K562 (cell line): ENCODE data around the gene CHST8. TPM values are rescaled to one million over a fixed set of nuclear protein-coding genes. Genes with fewer than 3 reads are reported as not detected.
A peak's percentile ranks its signal among the peaks of the same experiment; 100 is the strongest.

Experiments
- ATAC-seq: fragments of 200-7000 bp; cut with Tn5 transposase; 3 replicates; pipeline ENCODE4 v1.9.1; 2020; ENCODE audit warnings: moderate library complexity
- BruUV-seq: library from RNA; stranded (reverse); fragments of 400-500 nt; replicated peaks from 2 replicates; lab custom pipeline; 2021; lab: Mats Ljungman, UMichigan
- CTCF ChIA-PET: fragments of 300-600 bp; formaldehyde crosslinking; extraction: SDS; loops from one replicate; lab custom pipeline; 2021; ENCODE audit warnings: low intra/inter-chr PET ratio; lab: Yijun Ruan, JAX
- POLR2A ChIA-PET: fragments of 300-600, 350-650 bp; sonication (Branson Sonifier 250); formaldehyde crosslinking; extraction: SDS; loops from one replicate; lab custom pipeline; 2021; ENCODE audit warnings: antibody characterized with exemption, inconsistent platforms; lab: Yijun Ruan, JAX
- DNase-seq, 4 experiments: peaks; one replicate each; pipeline versions ENCODE4 v3.0.0 to v3.0.0-alpha.2; 2011 to 2018; ENCODE audit warnings: low spot score in 3 of 4, mixed read lengths in 3 of 4; ENCODE audit errors: extremely low read depth in 1 of 4
- FAIRE-seq: peaks from 2 replicates; lab custom pipeline; 2011; peaks lifted over from hg19 to GRCh38; lab: Jason Lieb, UNC
- H2AFZ ChIP-seq: 2 replicates; pipeline ENCODE4 v1.6.0; 2011; ENCODE audit warnings: low read depth, low read length, control low read depth, inconsistent platforms
- H3K27ac ChIP-seq: fragments of 200-600 bp; 3 replicates; pipeline ENCODE4 v1.8.0; 2011; ENCODE audit warnings: low read depth, mild to moderate bottlenecking, control low read depth, inconsistent platforms, low read length, moderate library complexity, mixed read lengths; ENCODE audit errors: extremely low read depth
- H3K27me3 ChIP-seq, 2 experiments: fragments of 300-600 bp in 1 of 2; 2 replicates in 1 of 2; 3 replicates in 1 of 2; pipeline versions ENCODE4 v1.6.0 to v1.8.0; 2011; ENCODE audit warnings: inconsistent platforms in 2 of 2, low read length in 2 of 2, mild to moderate bottlenecking in 1 of 2, mixed read lengths in 1 of 2, moderate library complexity in 1 of 2; ENCODE audit not compliant: control insufficient read depth in 2 of 2, insufficient read depth in 2 of 2
- H3K36me3 ChIP-seq: fragments of 300-600 bp; 3 replicates; pipeline ENCODE4 v1.8.0; 2011; ENCODE audit warnings: mild to moderate bottlenecking, low read length, inconsistent platforms; ENCODE audit not compliant: control insufficient read depth, insufficient read depth
- H3K4me1 ChIP-seq, 2 experiments: fragments of 200-600 bp in 1 of 2; replicated peaks in 1 of 2; 2 replicates in 1 of 2; 3 replicates in 1 of 2; pipeline versions ENCODE4 v1.5.1 to v1.8.0; 2011; ENCODE audit warnings: inconsistent platforms in 2 of 2, low read length in 2 of 2, mild to moderate bottlenecking in 1 of 2, mixed read lengths in 1 of 2, moderate library complexity in 1 of 2; ENCODE audit not compliant: control insufficient read depth in 2 of 2, insufficient read depth in 2 of 2
- H3K4me2 ChIP-seq: 2 replicates; pipeline ENCODE4 v1.6.1; 2011; ENCODE audit warnings: low read length, control low read depth, inconsistent platforms, mixed read lengths; ENCODE audit not compliant: insufficient read depth
- H3K4me3 ChIP-seq: fragments of 200-600 bp; sonication (generic), shearing (Covaris generic); 2 replicates; pipeline ENCODE4 v1.5.1; 2016; ENCODE audit warnings: control low read depth, inconsistent platforms
- H3K79me2 ChIP-seq: fragments of 200-600 bp; 3 replicates; pipeline ENCODE4 v1.8.0; 2011; ENCODE audit warnings: low read length, inconsistent platforms; ENCODE audit not compliant: control insufficient read depth, insufficient read depth
- H3K9ac ChIP-seq, 2 experiments: 2 replicates each; pipeline versions ENCODE4 v1.6.0 to v1.6.1; 2011; ENCODE audit warnings: low read depth in 2 of 2, low read length in 2 of 2, control low read depth in 1 of 2, inconsistent platforms in 1 of 2, mild to moderate bottlenecking in 1 of 2, mixed read lengths in 1 of 2; ENCODE audit not compliant: insufficient read depth in 1 of 2
- H3K9me1 ChIP-seq: one replicate; pipeline ENCODE4 v1.6.0; 2011; ENCODE audit warnings: inconsistent platforms, mild to moderate bottlenecking, low read length, moderate library complexity; ENCODE audit not compliant: control insufficient read depth, insufficient read depth
- H3K9me3 ChIP-seq: replicated peaks from 2 replicates; pipeline ENCODE4 v1.5.1; 2011; ENCODE audit warnings: low read depth, low read length, inconsistent platforms; ENCODE audit not compliant: control insufficient read depth, insufficient read depth
- H4K20me1 ChIP-seq: replicated peaks from 2 replicates; pipeline ENCODE4 v1.6.1; 2011; ENCODE audit warnings: low read length, inconsistent platforms, mixed read lengths; ENCODE audit not compliant: control insufficient read depth, insufficient read depth
- EHMT2 ChIP-seq: fragments of 450-650 bp; IDR thresholded peaks from 2 replicates; pipeline ENCODE4 v1.6.1; 2018; ENCODE audit warnings: antibody characterized with exemption
- GTF2F1 ChIP-seq: IDR thresholded peaks from 2 replicates; pipeline ENCODE4 v1.6.1; 2011; ENCODE audit warnings: low read depth, low read length, improper control_type of control experiment
- MIER1 ChIP-seq: fragments of 450-650 bp; IDR thresholded peaks from 2 replicates; pipeline ENCODE4 v1.6.1; 2016; ENCODE audit warnings: antibody characterized with exemption, mild to moderate bottlenecking, low read depth
- PCBP1 ChIP-seq: fragments of 200-400 bp; formaldehyde crosslinking; IDR thresholded peaks from 2 replicates; pipeline ENCODE4 v1.6.1; 2018; ENCODE audit warnings: mild to moderate bottlenecking, low read depth, low read length; ENCODE audit not compliant: poor library complexity, severe bottlenecking
- REST ChIP-seq, 2 experiments: fragments of 450-650 bp; formaldehyde crosslinking in 1 of 2; IDR thresholded peaks; 2 replicates each; pipeline versions ENCODE4 v1.4.0 to v1.6.1; 2014 to 2020; ENCODE audit warnings: mild to moderate bottlenecking in 2 of 2, borderline replicate concordance in 1 of 2, low read depth in 1 of 2
- WGBS: fragments of 100-300 bp; shearing (Covaris generic); methylation state at CpG from one replicate; pipeline ENCODE4 v1.1.6; 2016; ENCODE audit warnings: low coverage, mixed read lengths; ENCODE audit not compliant: insufficient coverage; ENCODE audit errors: missing lambda C conversion rate; 5-methylcytosine and 5-hydroxymethylcytosine counted together
- in situ Hi-C: fragments of 300-500 bp; cut with MboI; formaldehyde crosslinking; loops from 4 replicates; pipeline ENCODE4 v1.15.0; 2018; ENCODE audit warnings: inconsistent platforms, mixed read lengths
- intact Hi-C: fragments of 100-400 bp; cut with micrococcal nuclease; formaldehyde crosslinking; loops from 2 replicates; pipeline ENCODE4 v1.14.2; 2022
- polyA plus RNA-seq, 8 experiments: library from polyadenylated mRNA; depleted of rRNA in 4 of 8; stranded (reverse) in 5 of 8; unstranded in 3 of 8; fragments of >200 nt; fragmentation: Nextera tagmentation in 2 of 8; fragmentation: Illumina TruSeq in 1 of 8; extraction: Ambion mirVana in 2 of 8; extraction: Trizol in 1 of 8; gene quantifications; 2 replicates each; pipeline versions ENCODE4 v1.2.1 to v1.2.3, GENCODE V29; 2011 to 2014; ENCODE audit warnings: inconsistent platforms in 1 of 8, missing spikeins in 1 of 8
- total RNA-seq, 7 experiments: library from RNA; depleted of rRNA in 6 of 7; stranded (reverse); fragments of >200 nt in 6 of 7; fragmentation: Illumina TruSeq in 2 of 7; extraction: Trizol in 2 of 7; gene quantifications; 2 replicates each; pipeline versions ENCODE4 v1.2.1 to v1.2.3, GENCODE V29; 2011 to 2021; ENCODE audit warnings: low replicate concordance in 1 of 7
- TF ChIP-seq, protein P1 (sequence below): fragments of 450-650 bp; formaldehyde crosslinking; IDR thresholded peaks from 2 replicates; pipeline ENCODE4 v1.4.0; 2022; ENCODE audit warnings: missing genetic modification characterization

CHST8 gene
- total and polyA plus RNA-seq, 9 of the 15 experiments (the other 6 are each of a cell fraction or from before 2014, with no cell fraction given) = 0.11 TPM; not detected in 8

DNA sequence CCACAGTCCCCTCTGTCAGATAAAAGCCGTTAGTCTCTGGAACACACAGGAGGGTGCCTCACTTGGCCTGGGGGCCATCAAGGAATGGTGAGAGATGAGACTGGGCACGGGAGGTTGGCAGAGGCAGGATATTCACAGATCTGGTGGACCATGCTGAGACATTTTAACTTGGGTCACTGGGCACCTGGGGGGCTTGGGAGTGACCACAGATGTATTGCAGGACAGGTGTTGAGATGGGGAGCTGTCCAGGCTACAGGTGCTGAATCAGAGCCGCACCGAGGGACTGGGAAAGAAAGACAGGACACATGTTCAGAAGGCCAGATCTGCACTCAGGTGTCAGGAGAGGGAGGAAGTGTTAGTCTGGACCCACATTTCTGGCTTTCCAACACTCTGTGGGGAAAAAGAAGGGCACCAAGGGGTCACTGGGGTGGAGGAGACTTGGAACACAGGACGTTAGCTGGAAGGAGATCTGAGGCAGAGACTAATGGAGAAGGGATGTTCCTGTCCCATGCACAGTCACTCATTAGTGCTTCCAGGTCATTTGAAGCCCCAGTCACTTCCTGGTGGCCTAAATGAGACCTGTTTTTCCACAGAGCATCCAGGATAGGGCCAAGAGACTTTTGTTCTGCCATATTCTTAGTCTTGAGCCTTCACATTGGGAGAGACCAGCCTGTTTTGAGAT lies 56.1 kb downstream of the CHST8 start:
- FAIRE-seq (no peak), DNase-seq (peak in 3 of 4 experiments; percentile 6 to 34 (median 30)), ATAC-seq (no peak)
- Histone ChIP-seq H3K27ac (no peak overlapping the region), H4K20me1 (peaks cover 8% of the 10 kb centered on the region; the same call in 1 of the 2 replicates), H3K79me2 (no peaks in the 10 kb centered on the region), H3K4me1 (no peaks in the 10 kb centered on the region), H3K9me3 (no peaks in the 10 kb centered on the region), H2AFZ (no peak overlapping the region), H3K9me1 (no peaks in the 10 kb centered on the region), H3K4me2 (no peak overlapping the region), H3K9ac (no peak overlapping the region), H3K27me3 (peaks cover 0 to 7% of the 10 kb centered on the region in 2 experiments; a peak in 2 of 5 replicates), H3K36me3 (no peaks in the 10 kb centered on the region), H3K4me3 (no peak overlapping the region)
- in situ Hi-C loops (no loop called here), intact Hi-C loops (no loop called here)
- POLR2A ChIA-PET = interaction anchor here (0.6 kb wide), 1 partner anchor 99 kb away, joined by 3 read pairs; no protein-coding TSS in a partner anchor
- 3% methylated on average over 5 of the region's 5 CpGs for whole genome bisulfite sequencing
- BruUV-seq = no TSS peak
- CTCF ChIA-PET = no interaction called here
- TF ChIP-seq EHMT2 (peak; percentile 97), REST (IDR thresholded peaks at IDR 0.05; ENCODE audit: borderline replicate concordance) (peak; percentile 97), REST (CRISPR knock-in tag; IDR thresholded peaks at IDR 0.05; ENCODE audit: low read depth) (peak; percentile 92), PCBP1 (no peak), MIER1 (peak; percentile 91), GTF2F1 (no peak)
- TF ChIP-seq, protein P1, sequence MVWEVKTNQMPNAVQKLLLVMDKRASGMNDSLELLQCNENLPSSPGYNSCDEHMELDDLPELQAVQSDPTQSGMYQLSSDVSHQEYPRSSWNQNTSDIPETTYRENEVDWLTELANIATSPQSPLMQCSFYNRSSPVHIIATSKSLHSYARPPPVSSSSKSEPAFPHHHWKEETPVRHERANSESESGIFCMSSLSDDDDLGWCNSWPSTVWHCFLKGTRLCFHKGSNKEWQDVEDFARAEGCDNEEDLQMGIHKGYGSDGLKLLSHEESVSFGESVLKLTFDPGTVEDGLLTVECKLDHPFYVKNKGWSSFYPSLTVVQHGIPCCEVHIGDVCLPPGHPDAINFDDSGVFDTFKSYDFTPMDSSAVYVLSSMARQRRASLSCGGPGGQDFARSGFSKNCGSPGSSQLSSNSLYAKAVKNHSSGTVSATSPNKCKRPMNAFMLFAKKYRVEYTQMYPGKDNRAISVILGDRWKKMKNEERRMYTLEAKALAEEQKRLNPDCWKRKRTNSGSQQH (CRISPR knock-in tag) = no peak
